HL-60/S4 treated with retinoic acid at 250 ng/mL for 4 days and 3 days (cell line): ENCODE data around the gene DKK3.

Source experiments
- in situ Hi-C: fragments of 300-500 bp; cut with MboI; formaldehyde crosslinking; loops from 2 replicates; pipeline ENCODE4 v1.7.0; 2022; ENCODE audit warnings: low sequenced_read_pairs

DKK3 gene

GRCh38 chr11:12031856-12032544, 23.6 kb upstream of the DKK3 start:
- in situ Hi-C loops: loop anchor here (25.0 kb wide), 1 partner anchor 245 kb away; no protein-coding TSS in a partner anchor

GRCh38 chr11:12029738-12030363, 21.4 kb upstream of the DKK3 start:
- in situ Hi-C loops: loop anchor here (25.0 kb wide), 1 partner anchor 243 kb away; no protein-coding TSS in a partner anchor

GRCh38 chr11:12029119-12029518, 20.7 kb upstream of the DKK3 start:
- in situ Hi-C loops: loop anchor here (25.0 kb wide), 1 partner anchor 242 kb away; no protein-coding TSS in a partner anchor

GRCh38 chr11:12028303-12028702, 19.9 kb upstream of the DKK3 start:
- in situ Hi-C loops: loop anchor here (25.0 kb wide), 1 partner anchor 241 kb away; no protein-coding TSS in a partner anchor

GRCh38 chr11:12026331-12027211, 18.1 kb upstream of the DKK3 start:
- in situ Hi-C loops: loop anchor here (25.0 kb wide), 1 partner anchor 239 kb away; no protein-coding TSS in a partner anchor

- in situ Hi-C loops: no loop called here
Measured at GRCh38 chr11:12024254-12024926, 16.0 kb upstream of the DKK3 start.

GRCh38 chr11:12023015-12023414, 14.6 kb upstream of the DKK3 start:
- in situ Hi-C loops: no loop called here

GRCh38 chr11:12020546-12020945, 12.1 kb upstream of the DKK3 start:
- in situ Hi-C loops: no loop called here

- in situ Hi-C loops: no loop called here
Measured at GRCh38 chr11:12019866-12020416, 11.5 kb upstream of the DKK3 start.

- in situ Hi-C loops: no loop called here
Measured at GRCh38 chr11:12019337-12019736, 10.9 kb upstream of the DKK3 start.

- in situ Hi-C loops: no loop called here
Measured at GRCh38 chr11:12017865-12018453, 9.5 kb upstream of the DKK3 start.

GRCh38 chr11:12017243-12017678, 8.8 kb upstream of the DKK3 start:
- in situ Hi-C loops: no loop called here

GRCh38 chr11:12016246-12016645, 7.8 kb upstream of the DKK3 start:
- in situ Hi-C loops: no loop called here

- in situ Hi-C loops: no loop called here
Measured at GRCh38 chr11:12015486-12015885, 7.1 kb upstream of the DKK3 start.

GRCh38 chr11:12013781-12014180, 5.4 kb upstream of the DKK3 start:
- in situ Hi-C loops: no loop called here

- in situ Hi-C loops: no loop called here
Measured at GRCh38 chr11:12009617-12010321, 1.3 kb upstream of the DKK3 start.

GRCh38 chr11:12008790-12009616, 577 bp upstream of the DKK3 start:
- in situ Hi-C loops: no loop called here

GRCh38 chr11:12007230-12007593, 1.2 kb downstream of the DKK3 start:
- in situ Hi-C loops: no loop called here
